Measurements from ENCODE around the gene EFHD1.

The EFHD1 gene

DNA sequence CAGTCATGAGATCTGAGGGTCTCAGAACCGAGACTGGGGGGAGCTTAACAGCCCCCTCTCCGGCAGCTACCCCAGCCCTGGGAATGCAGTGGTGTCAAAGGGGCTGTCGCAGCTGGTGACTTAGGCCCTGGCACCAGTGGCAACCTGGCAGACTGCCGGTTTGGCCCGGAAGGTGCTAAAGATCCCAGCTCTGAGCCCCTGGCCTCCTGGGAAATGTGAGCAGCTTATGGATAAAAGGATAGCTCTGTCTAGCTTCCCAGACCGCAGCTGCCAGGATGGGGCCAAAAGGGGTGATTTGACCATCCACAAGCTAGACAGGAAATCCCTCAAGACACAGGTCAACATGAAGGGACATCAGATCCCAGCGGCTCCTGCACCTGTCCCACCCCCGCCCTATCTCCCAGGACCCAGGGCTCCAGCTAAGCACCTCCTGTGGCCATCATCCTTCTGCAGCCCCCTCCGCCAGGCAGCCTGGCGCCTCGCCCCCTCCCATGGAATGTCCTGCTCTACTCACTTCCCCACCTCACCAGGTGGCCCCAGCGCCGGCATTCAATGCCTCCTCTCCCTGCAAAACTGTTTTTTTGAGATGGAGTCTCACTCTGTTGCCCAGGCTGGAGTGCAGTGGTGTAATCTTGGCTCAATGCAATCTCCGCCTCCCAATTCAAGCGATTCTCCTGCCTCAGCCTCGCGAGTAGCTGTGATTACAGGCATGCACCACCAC, 33.2 kb upstream of the EFHD1 start:
- ChIA-PET POLR2A (interaction anchor here (1.0 kb wide), 1 partner anchor 50 kb away, joined by 3 read pairs; the partner anchor contains the start of genes EIF4E2 and TIGD1), CTCF (interaction anchor here (1.2 kb wide), 1 partner anchor 11 kb away, joined by 5 read pairs; no protein-coding TSS in a partner anchor)
- TF ChIP-seq CTBP1 (IDR thresholded peaks at IDR 0.05; ENCODE audit: borderline replicate concordance) (no peak), ARNT (IDR thresholded peaks at IDR 0.05) (no peak), FOXK2 (IDR thresholded peaks at IDR 0.05) (no peak), FOXA1 (IDR thresholded peaks at IDR 0.05) (no peak), NFRKB (IDR thresholded peaks at IDR 0.05) (no peak), SUZ12 (IDR thresholded peaks at IDR 0.05) (no peak)
- TF ChIP-seq, protein P1, sequence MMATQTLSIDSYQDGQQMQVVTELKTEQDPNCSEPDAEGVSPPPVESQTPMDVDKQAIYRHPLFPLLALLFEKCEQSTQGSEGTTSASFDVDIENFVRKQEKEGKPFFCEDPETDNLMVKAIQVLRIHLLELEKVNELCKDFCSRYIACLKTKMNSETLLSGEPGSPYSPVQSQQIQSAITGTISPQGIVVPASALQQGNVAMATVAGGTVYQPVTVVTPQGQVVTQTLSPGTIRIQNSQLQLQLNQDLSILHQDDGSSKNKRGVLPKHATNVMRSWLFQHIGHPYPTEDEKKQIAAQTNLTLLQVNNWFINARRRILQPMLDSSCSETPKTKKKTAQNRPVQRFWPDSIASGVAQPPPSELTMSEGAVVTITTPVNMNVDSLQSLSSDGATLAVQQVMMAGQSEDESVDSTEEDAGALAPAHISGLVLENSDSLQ (IDR thresholded peaks at IDR 0.05), result no peak
- DNase-seq (ENCODE audit: extremely low spot score), result no peak

GRCh38 chr2:232603283-232603682, 30.1 kb upstream of the EFHD1 start:
- CTCF ChIA-PET, result no interaction called here
- POLR2A ChIA-PET, result no interaction called here

GRCh38 chr2:232604535-232604934, 28.9 kb upstream of the EFHD1 start:
- CTCF ChIA-PET, result no interaction called here
- POLR2A ChIA-PET, result no interaction called here
- DNase-seq (ENCODE audit: extremely low spot score), result no peak
- no peak for TF ChIP-seq CTBP1 (IDR thresholded peaks at IDR 0.05; ENCODE audit: borderline replicate concordance)
- TF ChIP-seq L3MBTL2 (conservative IDR thresholded peaks at IDR 0.05), result no peak
- TF ChIP-seq FOXK2 (IDR thresholded peaks at IDR 0.05), result no peak
- TF ChIP-seq HDGF (IDR thresholded peaks at IDR 0.05; ENCODE audit: borderline replicate concordance), result no peak
- TF ChIP-seq, protein P1 (IDR thresholded peaks at IDR 0.05), result no peak
- no peak for TF ChIP-seq ARNT (IDR thresholded peaks at IDR 0.05)
- no peak for TF ChIP-seq BHLHE40 (IDR thresholded peaks at IDR 0.05; ENCODE audit: borderline replicate concordance)
- TF ChIP-seq LEF1 (IDR thresholded peaks at IDR 0.05; ENCODE audit: borderline replicate concordance), result no peak
- TF ChIP-seq FOXM1 (IDR thresholded peaks at IDR 0.05; ENCODE audit: borderline replicate concordance), result no peak
- no peak for TF ChIP-seq SUZ12 (IDR thresholded peaks at IDR 0.05)
- no peak for TF ChIP-seq ELF4 (IDR thresholded peaks at IDR 0.05)
- no peak for TF ChIP-seq TARDBP (IDR thresholded peaks at IDR 0.05)
- no peak for TF ChIP-seq FOXA1 (IDR thresholded peaks at IDR 0.05)
- TF ChIP-seq ZNF384 (IDR thresholded peaks at IDR 0.05), result no peak
- no peak for TF ChIP-seq SP1 (IDR thresholded peaks at IDR 0.05)
- TF ChIP-seq NFRKB (IDR thresholded peaks at IDR 0.05), result no peak

More at GRCh38 chr2:232603283-232603682, 30.1 kb upstream of the EFHD1 start:
- TF ChIP-seq, protein P1 (IDR thresholded peaks at IDR 0.05), result no peak
- TF ChIP-seq HDGF (IDR thresholded peaks at IDR 0.05; ENCODE audit: borderline replicate concordance) (no peak), SUZ12 (IDR thresholded peaks at IDR 0.05) (no peak), FOXK2 (IDR thresholded peaks at IDR 0.05) (no peak), FOXM1 (IDR thresholded peaks at IDR 0.05; ENCODE audit: borderline replicate concordance) (no peak), L3MBTL2 (conservative IDR thresholded peaks at IDR 0.05) (no peak), ELF4 (IDR thresholded peaks at IDR 0.05) (no peak), ZNF384 (IDR thresholded peaks at IDR 0.05) (no peak), CTBP1 (IDR thresholded peaks at IDR 0.05; ENCODE audit: borderline replicate concordance) (no peak), LEF1 (IDR thresholded peaks at IDR 0.05; ENCODE audit: borderline replicate concordance) (no peak)
- no peak for DNase-seq (ENCODE audit: extremely low spot score)

- TF ChIP-seq ELF4 (IDR thresholded peaks at IDR 0.05) (no peak), BHLHE40 (IDR thresholded peaks at IDR 0.05; ENCODE audit: borderline replicate concordance) (no peak), HDGF (IDR thresholded peaks at IDR 0.05; ENCODE audit: borderline replicate concordance) (no peak), FOXA1 (IDR thresholded peaks at IDR 0.05) (no peak), TARDBP (IDR thresholded peaks at IDR 0.05) (no peak), ZNF384 (IDR thresholded peaks at IDR 0.05) (no peak), FOXM1 (IDR thresholded peaks at IDR 0.05; ENCODE audit: borderline replicate concordance) (no peak), CTBP1 (IDR thresholded peaks at IDR 0.05; ENCODE audit: borderline replicate concordance) (no peak), L3MBTL2 (conservative IDR thresholded peaks at IDR 0.05) (no peak), NFRKB (IDR thresholded peaks at IDR 0.05) (no peak), SP1 (IDR thresholded peaks at IDR 0.05) (no peak)
- no peak for DNase-seq (ENCODE audit: extremely low spot score)
- CTCF ChIA-PET, result interaction anchor here (0.6 to 0.7 kb wide), 2 partner anchors 22 to 82 kb away, joined by 5 to 6 read pairs; no protein-coding TSS in a partner anchor
- POLR2A ChIA-PET, result no interaction called here
Measured at GRCh38 chr2:232607011-232607410, 26.4 kb upstream of the EFHD1 start.

GRCh38 chr2:232609607-232610006, 23.8 kb upstream of the EFHD1 start:
- no peak for DNase-seq (ENCODE audit: extremely low spot score)
- ChIA-PET POLR2A (no interaction called here), CTCF (interaction anchor here (0.5 kb wide), 1 partner anchor 17 kb away, joined by 3 read pairs; no protein-coding TSS in a partner anchor)
- TF ChIP-seq ELF4 (IDR thresholded peaks at IDR 0.05) (no peak), HDGF (IDR thresholded peaks at IDR 0.05; ENCODE audit: borderline replicate concordance) (no peak), CTBP1 (IDR thresholded peaks at IDR 0.05; ENCODE audit: borderline replicate concordance) (no peak), FOXM1 (IDR thresholded peaks at IDR 0.05; ENCODE audit: borderline replicate concordance) (no peak), NFRKB (IDR thresholded peaks at IDR 0.05) (no peak), BHLHE40 (IDR thresholded peaks at IDR 0.05; ENCODE audit: borderline replicate concordance) (no peak), ZNF384 (IDR thresholded peaks at IDR 0.05) (no peak), SP1 (IDR thresholded peaks at IDR 0.05) (no peak), FOXA1 (IDR thresholded peaks at IDR 0.05) (no peak), LEF1 (IDR thresholded peaks at IDR 0.05; ENCODE audit: borderline replicate concordance) (no peak), TARDBP (IDR thresholded peaks at IDR 0.05) (no peak), L3MBTL2 (conservative IDR thresholded peaks at IDR 0.05) (no peak), SUZ12 (IDR thresholded peaks at IDR 0.05) (no peak), FOXK2 (IDR thresholded peaks at IDR 0.05) (no peak), ARNT (IDR thresholded peaks at IDR 0.05) (no peak)
- TF ChIP-seq, protein P1 (IDR thresholded peaks at IDR 0.05), result no peak
